Thoracic aorta (tissue), 2 donors: ENCODE data around the gene LCOR. TPM values are rescaled to one million over a fixed set of nuclear protein-coding genes. Genes with fewer than 3 reads are reported as not detected.

Source experiments
- ATAC-seq: fragments of 150-250 bp; one replicate; pipeline ENCODE4 v1.8.0; 2017; ENCODE audit warnings: low read depth; ENCODE audit not compliant: insufficient number of reproducible peaks, low FRiP score
- DNase-seq: peaks from one replicate; pipeline ENCODE4 v3.0.0-alpha.2; 2020; ENCODE audit warnings: low spot score
- H3K27ac ChIP-seq, 2 donors: fragments of 200-600 bp; sonication (generic); 1 replicate in 1 of 2; 2 replicates in 1 of 2; pipeline ENCODE4 v1.5.1; 2016; ENCODE audit warnings: mild to moderate bottlenecking in 2 of 2, moderate library complexity in 2 of 2
- H3K27me3 ChIP-seq: fragments of 200-600 bp; sonication (generic); replicated peaks from 2 replicates; pipeline ENCODE4 v1.6.0; 2016; ENCODE audit warnings: mild to moderate bottlenecking; ENCODE audit not compliant: insufficient read depth
- H3K36me3 ChIP-seq: fragments of 200-600 bp; sonication (generic); one replicate; pipeline ENCODE4 v1.5.1; 2016
- H3K4me1 ChIP-seq, 2 donors: fragments of 200-600 bp; sonication (generic); 1 replicate in 1 of 2; 2 replicates in 1 of 2; pipeline versions ENCODE4 v1.5.1 to v1.6.0; 2016; ENCODE audit warnings: low read depth in 2 of 2, mild to moderate bottlenecking in 1 of 2; ENCODE audit not compliant: control insufficient read depth in 1 of 2
- H3K4me3 ChIP-seq: fragments of 200-600 bp; sonication (generic); 2 replicates; pipeline ENCODE4 v1.5.1; 2016; ENCODE audit warnings: mild to moderate bottlenecking
- H3K9me3 ChIP-seq: fragments of 200-600 bp; sonication (generic); 2 replicates; pipeline ENCODE4 v1.5.1; 2016
- CTCF ChIP-seq: fragments of 200-600 bp; sonication (generic); IDR thresholded peaks from one replicate; pipeline ENCODE4 v1.5.1; 2019; ENCODE audit warnings: antibody characterized with exemption
- total RNA-seq, 2 donors: library from RNA; depleted of rRNA; stranded (reverse); fragments of >200 nt; gene quantifications; one replicate each; pipeline versions ENCODE4 v1.1.0 to v1.2.3, GENCODE V29; 2016

LCOR gene
- total RNA-seq, 2 donors from 2014 or later = 18.3 to 23.3 TPM

- H3K9me3 ChIP-seq = peaks cover 5% of the 10 kb centered on the region
- no peak overlapping the region for H3K4me3 ChIP-seq
- TF ChIP-seq CTCF = no peak
- ATAC-seq (no peak), DNase-seq (no peak)
- H3K27ac ChIP-seq = no peak overlapping the region
- H3K4me1 ChIP-seq = no peaks in the 10 kb centered on the region
- no peaks in the 10 kb centered on the region for H3K36me3 ChIP-seq
- no peaks in the 10 kb centered on the region for H3K27me3 ChIP-seq
Observed at GRCh38 chr10:97004591-97004990, 172.5 kb downstream of the LCOR start.

GRCh38 chr10:97005349-97005748 is 173.3 kb downstream of the LCOR start:
- Histone ChIP-seq H3K4me3 (no peak overlapping the region), H3K27me3 (no peaks in the 10 kb centered on the region), H3K27ac (no peak overlapping the region), H3K4me1 (no peaks in the 10 kb centered on the region), H3K36me3 (no peaks in the 10 kb centered on the region), H3K9me3 (peaks cover 5% of the 10 kb centered on the region)
- DNase-seq = no peak
- TF ChIP-seq CTCF = no peak
- no peak for ATAC-seq

- H3K9me3 ChIP-seq = peaks cover 5% of the 10 kb centered on the region
- no peak for ATAC-seq
- no peaks in the 10 kb centered on the region for H3K4me1 ChIP-seq
- TF ChIP-seq CTCF = no peak
- H3K36me3 ChIP-seq = no peaks in the 10 kb centered on the region
- H3K4me3 ChIP-seq = no peak overlapping the region
- no peak for DNase-seq
- H3K27me3 ChIP-seq = no peaks in the 10 kb centered on the region
- H3K27ac ChIP-seq = no peak overlapping the region
Observed at GRCh38 chr10:97006364-97006763, 174.3 kb downstream of the LCOR start.

DNA sequence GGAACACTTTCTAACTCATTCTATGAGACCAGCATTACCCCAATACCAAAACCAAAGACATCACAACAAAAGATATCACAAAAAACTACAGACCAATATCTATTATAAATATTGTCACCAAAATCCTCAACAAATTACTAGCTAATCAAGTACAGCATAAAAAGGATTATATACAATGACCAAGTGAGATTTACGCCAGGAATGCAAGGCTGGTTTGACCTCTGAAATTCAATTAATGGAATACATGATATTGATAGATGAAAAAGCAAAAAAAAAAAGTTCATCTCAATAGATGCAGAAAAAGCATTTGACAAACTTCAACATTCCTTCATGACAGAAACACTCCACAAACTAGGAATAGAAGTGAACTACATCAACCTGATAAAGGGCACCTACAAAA is 175.3 kb downstream of the LCOR start:
- Histone ChIP-seq H3K36me3 (no peaks in the 10 kb centered on the region), H3K4me1 (no peaks in the 10 kb centered on the region), H3K27ac (no peak overlapping the region), H3K4me3 (no peak overlapping the region), H3K27me3 (no peaks in the 10 kb centered on the region), H3K9me3 (peaks cover 5% of the 10 kb centered on the region)
- ATAC-seq (no peak), DNase-seq (no peak)
- no peak for TF ChIP-seq CTCF

DNA sequence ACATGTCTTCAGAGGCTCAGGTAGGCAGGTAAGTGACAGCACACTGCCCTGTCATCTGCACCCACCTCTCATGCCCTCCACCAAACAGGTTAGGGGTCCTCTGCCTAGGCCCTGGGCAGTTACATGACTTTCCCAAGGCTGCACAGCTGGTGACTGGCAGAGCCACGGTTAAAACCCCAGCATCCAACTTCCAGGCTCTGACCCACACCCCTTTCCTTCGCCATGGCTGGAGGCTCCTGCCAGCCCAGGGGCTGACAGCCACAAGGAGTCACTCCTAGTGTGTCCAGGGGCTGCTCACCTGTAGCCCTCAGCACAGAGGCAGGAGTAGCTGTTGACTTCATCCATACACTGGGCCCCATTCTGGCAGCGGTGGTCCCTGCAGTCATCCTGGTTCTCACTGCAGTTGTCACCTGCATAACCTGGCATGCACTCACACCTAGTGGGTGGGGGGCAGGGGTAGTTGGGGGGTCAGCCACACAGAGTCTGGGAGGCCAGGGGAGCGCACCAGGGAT is 178.7 kb downstream of the LCOR start:
- Histone ChIP-seq H3K4me3 (no peak overlapping the region), H3K36me3 (no peaks in the 10 kb centered on the region)
- DNase-seq = no peak

More for the DNA sequence above, 178.7 kb downstream of the LCOR start:
- no peaks in the 10 kb centered on the region for H3K27me3 ChIP-seq
- H3K4me1 ChIP-seq = no peaks in the 10 kb centered on the region
- no peak for TF ChIP-seq CTCF
- ATAC-seq = no peak
- H3K27ac ChIP-seq = no peak overlapping the region
- peaks cover 5% of the 10 kb centered on the region for H3K9me3 ChIP-seq
